DND-41 (cell line): ENCODE measurements around the gene ADARB2.

ENCODE experiments used
- CTCF ChIP-seq: IDR thresholded peaks from 2 replicates; pipeline ENCODE4 v1.5.1; 2012; ENCODE audit warnings: borderline replicate concordance, low read length, moderate library complexity, mild to moderate bottlenecking; ENCODE audit not compliant: poor library complexity, severe bottlenecking; ENCODE audit errors: extremely low read depth
- EZH2 ChIP-seq: IDR thresholded peaks from 3 replicates; pipeline ENCODE4 v1.6.1; 2012; ENCODE audit warnings: borderline replicate concordance, low read depth, mild to moderate bottlenecking, moderate library complexity, low read length, inconsistent platforms; ENCODE audit not compliant: severe bottlenecking

- TF ChIP-seq CTCF (peak; percentile 17), EZH2 (no peak)
These were observed 156.1 kb downstream of the ADARB2 start for GRCh38 chr10:1581189-1581588.
